ENCODE measurements around the gene ARSG.
"Not testable (repeated sequence)": the region's sequence is repeated elsewhere in the genome, so short reads cannot be mapped to it uniquely, and the experiment has no call there.

Gene ARSG

GRCh38 chr17:68322630-68323029, 31.3 kb downstream of the ARSG start:
- Histone ChIP-seq H3K27ac (ENCODE audit: low read length) (no peak overlapping the region), H3K9me3 (ENCODE audit: control insufficient read depth in 1 of 2, low read length in 2 of 2) (no peaks in the 10 kb centered on the region), H3K4me3 (ENCODE audit: low read depth in 1 of 2, low read length in 2 of 2) (no peak overlapping the region), H3K36me3 (ENCODE audit: control insufficient read depth in 1 of 2, insufficient read depth in 2 of 2, low read length in 2 of 2) (no peaks in the 10 kb centered on the region), H3K4me1 (ENCODE audit: control insufficient read depth in 1 of 2, insufficient read depth in 2 of 2, low read length in 2 of 2) (no peaks in the 10 kb centered on the region), H3K27me3 (ENCODE audit: low read depth, low read length) (no peaks in the 10 kb centered on the region)

- no peak overlapping the region for H3K27ac ChIP-seq (ENCODE audit: low read length)
- H3K4me1 ChIP-seq (ENCODE audit: control insufficient read depth in 1 of 2, insufficient read depth in 2 of 2, low read length in 2 of 2) = no peaks in the 10 kb centered on the region
- no peaks in the 10 kb centered on the region for H3K36me3 ChIP-seq (ENCODE audit: control insufficient read depth in 1 of 2, insufficient read depth in 2 of 2, low read length in 2 of 2)
- H3K27me3 ChIP-seq (ENCODE audit: low read depth, low read length) = no peaks in the 10 kb centered on the region
- no peak overlapping the region for H3K4me3 ChIP-seq (ENCODE audit: low read depth in 1 of 2, low read length in 2 of 2)
- H3K9me3 ChIP-seq (ENCODE audit: control insufficient read depth in 1 of 2, low read length in 2 of 2) = no peaks in the 10 kb centered on the region
These were observed 32.8 kb downstream of the ARSG start for GRCh38 chr17:68324114-68324513.

GRCh38 chr17:68324654-68325336, 33.5 kb downstream of the ARSG start:
- no peak overlapping the region for H3K4me3 ChIP-seq (ENCODE audit: low read depth in 1 of 2, low read length in 2 of 2)
- no peaks in the 10 kb centered on the region for H3K4me1 ChIP-seq (ENCODE audit: control insufficient read depth in 1 of 2, insufficient read depth in 2 of 2, low read length in 2 of 2)
- no peaks in the 10 kb centered on the region for H3K9me3 ChIP-seq (ENCODE audit: control insufficient read depth in 1 of 2, low read length in 2 of 2)
- H3K27me3 ChIP-seq (ENCODE audit: low read depth, low read length) = no peaks in the 10 kb centered on the region
- no peaks in the 10 kb centered on the region for H3K36me3 ChIP-seq (ENCODE audit: control insufficient read depth in 1 of 2, insufficient read depth in 2 of 2, low read length in 2 of 2)
- H3K27ac ChIP-seq (ENCODE audit: low read length) = no peak overlapping the region

- no peak overlapping the region for H3K4me3 ChIP-seq (ENCODE audit: low read depth in 1 of 2, low read length in 2 of 2)
- no peaks in the 10 kb centered on the region for H3K4me1 ChIP-seq (ENCODE audit: control insufficient read depth in 1 of 2, insufficient read depth in 2 of 2, low read length in 2 of 2)
- no peaks in the 10 kb centered on the region for H3K36me3 ChIP-seq (ENCODE audit: control insufficient read depth in 1 of 2, insufficient read depth in 2 of 2, low read length in 2 of 2)
- H3K27ac ChIP-seq (ENCODE audit: low read length) = no peak overlapping the region
- no peaks in the 10 kb centered on the region for H3K27me3 ChIP-seq (ENCODE audit: low read depth, low read length)
- peaks cover 0 to 2% of the 10 kb centered on the region in 2 donors for H3K9me3 ChIP-seq (ENCODE audit: control insufficient read depth in 1 of 2, low read length in 2 of 2)
These were observed 34.7 kb downstream of the ARSG start for GRCh38 chr17:68325961-68326360.

GRCh38 chr17:68326681-68327080, 35.4 kb downstream of the ARSG start:
- H3K9me3 ChIP-seq (ENCODE audit: control insufficient read depth in 1 of 2, low read length in 2 of 2) = peaks cover 0 to 4% of the 10 kb centered on the region in 2 donors
- H3K36me3 ChIP-seq (ENCODE audit: control insufficient read depth in 1 of 2, insufficient read depth in 2 of 2, low read length in 2 of 2) = no peaks in the 10 kb centered on the region
- no peaks in the 10 kb centered on the region for H3K27me3 ChIP-seq (ENCODE audit: low read depth, low read length)
- H3K4me3 ChIP-seq (ENCODE audit: low read depth in 1 of 2, low read length in 2 of 2) = no peak overlapping the region
- H3K4me1 ChIP-seq (ENCODE audit: control insufficient read depth in 1 of 2, insufficient read depth in 2 of 2, low read length in 2 of 2) = no peaks in the 10 kb centered on the region
- no peak overlapping the region for H3K27ac ChIP-seq (ENCODE audit: low read length)

GRCh38 chr17:68327823-68328557, 36.7 kb downstream of the ARSG start:
- no peaks in the 10 kb centered on the region for H3K27me3 ChIP-seq (ENCODE audit: low read depth, low read length)
- no peaks in the 10 kb centered on the region for H3K4me1 ChIP-seq (ENCODE audit: control insufficient read depth in 1 of 2, insufficient read depth in 2 of 2, low read length in 2 of 2)

GRCh38 chr17:68328676-68329075, 37.4 kb downstream of the ARSG start:
- H3K27me3 ChIP-seq (ENCODE audit: low read depth, low read length) = no peaks in the 10 kb centered on the region
- H3K9me3 ChIP-seq (ENCODE audit: control insufficient read depth in 1 of 2, low read length in 2 of 2) = peaks cover 0 to 9% of the 10 kb centered on the region in 2 donors
- H3K4me3 ChIP-seq (ENCODE audit: low read depth in 1 of 2, low read length in 2 of 2) = no peak overlapping the region
- no peak overlapping the region for H3K27ac ChIP-seq (ENCODE audit: low read length)
- no peaks in the 10 kb centered on the region for H3K4me1 ChIP-seq (ENCODE audit: control insufficient read depth in 1 of 2, insufficient read depth in 2 of 2, low read length in 2 of 2)
- no peaks in the 10 kb centered on the region for H3K36me3 ChIP-seq (ENCODE audit: control insufficient read depth in 1 of 2, insufficient read depth in 2 of 2, low read length in 2 of 2)

More at GRCh38 chr17:68327823-68328557, 36.7 kb downstream of the ARSG start:
- Histone ChIP-seq H3K27ac (ENCODE audit: low read length) (no peak overlapping the region), H3K4me3 (ENCODE audit: low read depth in 1 of 2, low read length in 2 of 2) (no peak overlapping the region), H3K36me3 (ENCODE audit: control insufficient read depth in 1 of 2, insufficient read depth in 2 of 2, low read length in 2 of 2) (no peaks in the 10 kb centered on the region), H3K9me3 (ENCODE audit: control insufficient read depth in 1 of 2, low read length in 2 of 2) (peaks cover 0 to 9% of the 10 kb centered on the region in 2 donors)

GRCh38 chr17:68329331-68329730, 38.0 kb downstream of the ARSG start:
- Histone ChIP-seq H3K27ac (ENCODE audit: low read length) (no peak overlapping the region), H3K27me3 (ENCODE audit: low read depth, low read length) (no peaks in the 10 kb centered on the region), H3K9me3 (ENCODE audit: control insufficient read depth in 1 of 2, low read length in 2 of 2) (peaks cover 0 to 9% of the 10 kb centered on the region in 2 donors)

GRCh38 chr17:68331932-68332331, 40.6 kb downstream of the ARSG start:
- not testable (repeated sequence) for H3K9me3 ChIP-seq (ENCODE audit: control insufficient read depth in 1 of 2, low read length in 2 of 2); H3K4me1 ChIP-seq (ENCODE audit: control insufficient read depth in 1 of 2, insufficient read depth in 2 of 2, low read length in 2 of 2); H3K4me3 ChIP-seq (ENCODE audit: low read depth in 1 of 2, low read length in 2 of 2); H3K36me3 ChIP-seq (ENCODE audit: control insufficient read depth in 1 of 2, insufficient read depth in 2 of 2, low read length in 2 of 2); H3K27me3 ChIP-seq (ENCODE audit: low read depth, low read length); H3K27ac ChIP-seq (ENCODE audit: low read length)

More at GRCh38 chr17:68329331-68329730, 38.0 kb downstream of the ARSG start:
- Histone ChIP-seq H3K36me3 (ENCODE audit: control insufficient read depth in 1 of 2, insufficient read depth in 2 of 2, low read length in 2 of 2) (no peaks in the 10 kb centered on the region), H3K4me1 (ENCODE audit: control insufficient read depth in 1 of 2, insufficient read depth in 2 of 2, low read length in 2 of 2) (no peaks in the 10 kb centered on the region), H3K4me3 (ENCODE audit: low read depth in 1 of 2, low read length in 2 of 2) (no peak overlapping the region)

- no peaks in the 10 kb centered on the region for H3K27me3 ChIP-seq (ENCODE audit: low read depth, low read length)
- H3K27ac ChIP-seq (ENCODE audit: low read length) = no peak overlapping the region
- no peak overlapping the region for H3K4me3 ChIP-seq (ENCODE audit: low read depth in 1 of 2, low read length in 2 of 2)
- no peaks in the 10 kb centered on the region for H3K4me1 ChIP-seq (ENCODE audit: control insufficient read depth in 1 of 2, insufficient read depth in 2 of 2, low read length in 2 of 2)
- peaks cover 0 to 9% of the 10 kb centered on the region in 2 donors for H3K9me3 ChIP-seq (ENCODE audit: control insufficient read depth in 1 of 2, low read length in 2 of 2)
- no peaks in the 10 kb centered on the region for H3K36me3 ChIP-seq (ENCODE audit: control insufficient read depth in 1 of 2, insufficient read depth in 2 of 2, low read length in 2 of 2)
These were observed 43.1 kb downstream of the ARSG start for GRCh38 chr17:68334393-68334792.

- H3K27me3 ChIP-seq (ENCODE audit: low read depth, low read length) = no peaks in the 10 kb centered on the region
These were observed 50.2 kb downstream of the ARSG start for GRCh38 chr17:68341482-68341881.

More at GRCh38 chr17:68341482-68341881, 50.2 kb downstream of the ARSG start:
- peaks cover 0 to 2% of the 10 kb centered on the region in 2 donors for H3K4me1 ChIP-seq (ENCODE audit: control insufficient read depth in 1 of 2, insufficient read depth in 2 of 2, low read length in 2 of 2)
- H3K9me3 ChIP-seq (ENCODE audit: control insufficient read depth in 1 of 2, low read length in 2 of 2) = no peaks in the 10 kb centered on the region
- H3K36me3 ChIP-seq (ENCODE audit: control insufficient read depth in 1 of 2, insufficient read depth in 2 of 2, low read length in 2 of 2) = peaks cover 0 to 6% of the 10 kb centered on the region in 2 donors
- H3K27ac ChIP-seq (ENCODE audit: low read length) = no peak overlapping the region
- H3K4me3 ChIP-seq (ENCODE audit: low read depth in 1 of 2, low read length in 2 of 2) = no peak overlapping the region
